CD4-positive, alpha-beta T cell (primary cell): ENCODE measurements around the gene SP2. TPM values are rescaled to one million over a fixed set of nuclear protein-coding genes. Genes with fewer than 3 reads are reported as not detected.

Experiments
- ATAC-seq: fragments of 200-7000 bp; cut with Tn5 transposase; one replicate; pipeline ENCODE4 v1.10.0; 2022; ENCODE audit warnings: mild to moderate bottlenecking; ENCODE audit not compliant: poor library complexity
- CTCF ChIA-PET: fragments of 350-600 bp; sonication (Branson Sonifier 250); formaldehyde crosslinking; loops from one replicate; lab custom pipeline; 2021; ENCODE audit warnings: antibody characterized with exemption, inconsistent platforms; lab: Charles Lee
- POLR2A ChIA-PET: fragments of 350-600 bp; sonication (Branson Sonifier 250); formaldehyde crosslinking; loops from one replicate; lab custom pipeline; 2021; ENCODE audit warnings: antibody characterized with exemption, inconsistent platforms; lab: Charles Lee
- DNase-seq, 14 experiments: peaks; one replicate each; pipeline ENCODE4 v3.0.0-alpha.2; 2013 to 2020; ENCODE audit warnings: mixed read lengths in 2 of 14
- H3K27ac ChIP-seq, 2 donors: one replicate each; pipeline versions ENCODE4 v1.5.1 to v1.7.0; 2013; ENCODE audit warnings: low read length in 2 of 2, low read depth in 1 of 2, mild to moderate bottlenecking in 1 of 2
- H3K27me3 ChIP-seq, 2 experiments: 1 replicate in 1 of 2; 2 replicates in 1 of 2; pipeline versions ENCODE4 v1.6.1 to v1.7.0; 2013; ENCODE audit warnings: low read length in 2 of 2, control low read depth in 1 of 2, mild to moderate bottlenecking in 1 of 2, moderate library complexity in 1 of 2; ENCODE audit not compliant: insufficient read depth in 2 of 2, control insufficient read depth in 1 of 2
- H3K36me3 ChIP-seq: one replicate; pipeline ENCODE4 v1.6.1; 2013; ENCODE audit warnings: low read length, control low read depth; ENCODE audit not compliant: insufficient read depth
- H3K4me1 ChIP-seq: one replicate; pipeline ENCODE4 v1.6.1; 2013; ENCODE audit warnings: low read length, control low read depth; ENCODE audit not compliant: insufficient read depth
- H3K4me3 ChIP-seq: one replicate; pipeline ENCODE4 v1.5.1; 2013; ENCODE audit warnings: mild to moderate bottlenecking, low read length, moderate library complexity
- H3K9me3 ChIP-seq, 2 experiments: 1 replicate in 1 of 2; 2 replicates in 1 of 2; pipeline versions ENCODE4 v1.6.1 to v1.7.0; 2013; ENCODE audit warnings: low read length in 2 of 2, mild to moderate bottlenecking in 2 of 2, control low read depth in 1 of 2, moderate library complexity in 1 of 2; ENCODE audit not compliant: control insufficient read depth in 1 of 2, insufficient read depth in 1 of 2
- H3K27ac Mint-ChIP-seq: one replicate; pipeline ENCODE4 v1.8.0; 2020; ENCODE audit warnings: mixed read lengths
- H3K27me3 Mint-ChIP-seq: one replicate; pipeline ENCODE4 v1.8.0; 2021; ENCODE audit warnings: mixed read lengths
- H3K36me3 Mint-ChIP-seq: one replicate; pipeline ENCODE4 v1.8.0; 2021; ENCODE audit warnings: low read depth, mixed read lengths
- H3K4me1 Mint-ChIP-seq: one replicate; pipeline ENCODE4 v1.8.0; 2021; ENCODE audit warnings: low read depth, mixed read lengths
- H3K4me3 Mint-ChIP-seq: one replicate; pipeline ENCODE4 v1.8.0; 2020; ENCODE audit warnings: mild to moderate bottlenecking, mixed read lengths
- H3K9me3 Mint-ChIP-seq: one replicate; pipeline ENCODE4 v1.8.0; 2020; ENCODE audit warnings: mixed read lengths
- CTCF ChIP-seq: fragments of 200-600 bp; IDR thresholded peaks from one replicate; pipeline ENCODE4 v1.8.0; 2022; ENCODE audit warnings: antibody characterized with exemption, mild to moderate bottlenecking
- intact Hi-C, 2 experiments: fragments of 100-400 bp; cut with DNase I in 1 of 2; cut with micrococcal nuclease in 1 of 2; formaldehyde crosslinking; loops; one replicate each; pipeline versions ENCODE4 v1.15.1 to v1.9.0; 2023 to 2025; cut with DNase I, micrococcal nuclease
- total RNA-seq, 174 experiments: library from RNA in 2 of 174; stranded (reverse) in 2 of 174; gene quantifications; one replicate each; pipeline ENCODE4 v1.2.3 and lab custom pipeline; 2021 to 2026

Gene SP2
- total RNA-seq, 2 experiments from 2014 or later: 19.9 to 21.5 TPM

- no peak for ATAC-seq
- Histone ChIP-seq H3K4me1 (peaks cover 33% of the 10 kb centered on the region), H3K27me3 (no peaks in the 10 kb centered on the region), H3K4me3 (no peak overlapping the region), H3K27ac (no peak overlapping the region), H3K36me3 (peaks cover 40% of the 10 kb centered on the region), H3K9me3 (no peaks in the 10 kb centered on the region)
- ChIA-PET POLR2A (no interaction called here), CTCF (no interaction called here)
- H3K27ac Mint-ChIP-seq: peak overlapping the region; percentile 28
- H3K4me3 Mint-ChIP-seq: peak overlapping the region; percentile 40
- peaks cover 75% of the 10 kb centered on the region for H3K36me3 Mint-ChIP-seq
- no peaks in the 10 kb centered on the region for H3K9me3 Mint-ChIP-seq
- H3K4me1 Mint-ChIP-seq: peaks cover 68% of the 10 kb centered on the region
- H3K27me3 Mint-ChIP-seq: no peaks in the 10 kb centered on the region
- TF ChIP-seq CTCF: no peak
- no peak for DNase-seq
- intact Hi-C loops: loop anchor here in 1 of 2 experiments (5.0 kb wide), 2 partner anchors 208 to 247 kb away; partner anchors contain the start of gene SNX11
Measured at GRCh38 chr17:47899643-47900042, 3.6 kb downstream of the SP2 start.

GRCh38 chr17:47901423-47901822, 5.4 kb downstream of the SP2 start:
- CTCF ChIA-PET: no interaction called here
- Mint-ChIP-seq H3K27ac (no peak overlapping the region), H3K9me3 (no peaks in the 10 kb centered on the region), H3K36me3 (peaks cover 75% of the 10 kb centered on the region), H3K27me3 (no peaks in the 10 kb centered on the region), H3K4me1 (peaks cover 66% of the 10 kb centered on the region), H3K4me3 (no peak overlapping the region)
- no peak overlapping the region for H3K4me3 ChIP-seq
- TF ChIP-seq CTCF: no peak
- H3K9me3 ChIP-seq: no peaks in the 10 kb centered on the region
- no peaks in the 10 kb centered on the region for H3K27me3 ChIP-seq
- intact Hi-C loops: no loop called here
- H3K4me1 ChIP-seq: peaks cover 33% of the 10 kb centered on the region
- H3K36me3 ChIP-seq: peaks cover 50% of the 10 kb centered on the region
- DNase-seq (no peak), ATAC-seq (no peak)
- POLR2A ChIA-PET: interaction anchor here (0.7 kb wide), 1 partner anchor 54 kb away, joined by 3 read pairs; no protein-coding TSS in a partner anchor
- H3K27ac ChIP-seq: no peak overlapping the region

GRCh38 chr17:47902039-47902744, 6.2 kb downstream of the SP2 start:
- intact Hi-C loops: no loop called here
- Mint-ChIP-seq H3K27me3 (no peaks in the 10 kb centered on the region), H3K9me3 (no peaks in the 10 kb centered on the region), H3K27ac (no peak overlapping the region), H3K4me1 (peaks cover 68% of the 10 kb centered on the region), H3K36me3 (peaks cover 72% of the 10 kb centered on the region), H3K4me3 (no peak overlapping the region)
- peaks cover 25% of the 10 kb centered on the region for H3K4me1 ChIP-seq
- H3K27me3 ChIP-seq: no peaks in the 10 kb centered on the region
- POLR2A ChIA-PET: no interaction called here
- no peak overlapping the region for H3K27ac ChIP-seq
- ATAC-seq (no peak), DNase-seq (no peak)
- H3K9me3 ChIP-seq: no peaks in the 10 kb centered on the region
- TF ChIP-seq CTCF: no peak
- CTCF ChIA-PET: interaction anchor here (0.5 kb wide), 1 partner anchor 26 kb away, joined by 3 read pairs; no protein-coding TSS in a partner anchor
- H3K36me3 ChIP-seq: peaks cover 50% of the 10 kb centered on the region
- H3K4me3 ChIP-seq: no peak overlapping the region
